GM19025 (cell line): ENCODE measurements around the gene SLAMF7.
"Not testable (repeated sequence)": the region's sequence is repeated elsewhere in the genome, so short reads cannot be mapped to it uniquely, and the experiment has no call there.

ENCODE experiments used
- ATAC-seq: cut with Tn5 transposase; IDR thresholded peaks from one replicate; pipeline ENCODE4 v1.9.1; 2021; ENCODE audit warnings: mild to moderate bottlenecking, low read depth, moderate library complexity; ENCODE audit not compliant: unreplicated experiment

Gene SLAMF7

DNA sequence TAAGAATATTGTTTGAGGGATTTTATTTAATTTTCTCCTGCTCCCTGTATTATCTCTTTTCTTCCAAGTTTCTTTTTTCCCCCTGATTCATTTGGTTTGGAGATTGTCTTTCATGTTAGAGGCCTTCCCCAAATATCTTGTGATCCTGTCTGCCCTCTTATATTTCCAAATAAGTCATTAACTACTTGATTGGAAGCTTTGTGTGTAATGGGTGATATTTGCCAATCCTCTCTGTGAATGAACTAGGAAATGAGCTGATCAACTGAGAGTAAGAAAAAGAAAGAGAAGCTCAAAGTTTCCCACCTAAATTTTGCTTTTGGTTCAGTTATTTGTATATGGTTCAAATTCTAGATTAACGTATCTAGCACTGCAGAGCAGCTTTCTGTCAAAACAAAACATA lies 33.3 kb downstream of the SLAMF7 start:
- ATAC-seq = no peak

DNA sequence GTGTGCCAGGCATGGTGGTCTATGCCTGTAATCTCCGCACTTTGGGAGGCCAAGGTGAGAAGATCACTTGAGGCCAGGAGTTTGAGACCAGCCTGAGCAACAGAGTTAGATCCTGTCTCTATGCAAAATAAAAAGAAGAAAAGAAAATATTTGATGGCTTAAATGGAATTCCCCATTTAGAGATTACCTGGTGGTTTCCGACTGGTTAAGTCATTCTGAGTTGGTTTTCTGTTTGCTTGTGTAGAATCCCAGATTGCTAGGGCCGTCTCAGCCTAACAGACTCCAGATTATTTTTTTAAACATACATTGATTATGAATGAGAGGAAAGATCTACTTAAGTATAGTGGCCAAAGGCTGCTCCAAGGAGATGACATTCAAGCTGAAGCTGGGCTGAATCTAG lies 34.0 kb downstream of the SLAMF7 start:
- ATAC-seq = no peak

DNA sequence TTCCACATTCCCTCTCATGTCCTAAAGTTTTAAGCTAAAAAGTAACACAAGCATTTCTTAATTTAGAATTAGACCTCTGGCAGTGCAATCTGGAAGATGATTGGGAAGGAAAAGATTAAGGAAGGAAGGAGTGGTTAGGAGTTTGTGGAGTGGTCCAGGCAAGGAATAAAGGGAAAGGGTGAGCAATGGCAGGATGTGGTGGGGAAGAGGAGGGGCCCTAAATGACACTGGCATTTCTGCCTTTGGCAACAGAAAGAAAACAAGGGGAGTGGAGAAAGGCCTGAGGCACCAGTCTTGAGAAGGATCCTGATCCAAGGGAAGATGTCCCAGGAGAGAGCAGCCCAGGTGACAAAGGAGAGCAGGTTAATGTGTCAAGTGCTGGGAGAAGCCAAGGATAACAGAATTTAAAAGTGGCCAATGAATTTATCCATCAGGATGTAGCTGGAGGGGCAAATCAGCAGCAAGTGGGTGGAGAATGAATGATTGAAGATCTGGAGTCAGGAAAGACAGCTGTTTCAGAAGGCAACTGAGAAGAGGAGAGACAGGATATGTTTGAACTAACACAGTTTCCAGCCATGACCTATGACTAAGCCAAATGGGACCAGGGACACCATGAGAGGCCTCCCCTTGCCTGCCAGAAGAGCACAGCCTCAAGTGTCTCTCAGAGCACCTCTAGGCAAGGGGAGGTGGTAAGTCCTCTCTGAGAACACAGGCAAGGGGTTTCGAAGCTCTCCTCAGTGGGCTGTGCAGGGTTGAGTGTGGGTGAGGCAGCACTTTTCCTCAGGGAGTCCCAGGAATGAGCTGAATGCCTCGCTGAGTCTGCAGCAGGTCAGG lies 36.1 kb downstream of the SLAMF7 start:
- ATAC-seq = no peak

DNA sequence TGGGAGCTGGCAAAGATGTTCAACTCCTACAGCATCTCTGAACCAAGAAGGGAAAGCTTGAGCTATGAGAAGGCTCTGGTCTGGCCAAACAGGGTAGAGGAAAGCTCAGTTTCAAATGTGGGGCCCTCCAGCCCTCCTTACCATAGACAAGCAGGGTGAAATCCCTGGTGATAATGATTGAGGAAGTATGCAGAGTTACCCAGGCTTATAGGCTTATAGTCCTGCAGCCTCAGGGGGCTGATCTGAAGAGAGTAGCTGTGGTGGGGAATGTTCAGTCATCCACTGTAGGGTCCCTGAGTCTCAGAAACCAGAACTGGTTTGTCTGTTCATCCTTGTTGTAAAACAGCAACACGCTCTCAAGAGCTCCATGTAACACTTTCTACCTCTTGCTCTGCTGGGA lies 37.1 kb downstream of the SLAMF7 start:
- ATAC-seq = no peak

DNA sequence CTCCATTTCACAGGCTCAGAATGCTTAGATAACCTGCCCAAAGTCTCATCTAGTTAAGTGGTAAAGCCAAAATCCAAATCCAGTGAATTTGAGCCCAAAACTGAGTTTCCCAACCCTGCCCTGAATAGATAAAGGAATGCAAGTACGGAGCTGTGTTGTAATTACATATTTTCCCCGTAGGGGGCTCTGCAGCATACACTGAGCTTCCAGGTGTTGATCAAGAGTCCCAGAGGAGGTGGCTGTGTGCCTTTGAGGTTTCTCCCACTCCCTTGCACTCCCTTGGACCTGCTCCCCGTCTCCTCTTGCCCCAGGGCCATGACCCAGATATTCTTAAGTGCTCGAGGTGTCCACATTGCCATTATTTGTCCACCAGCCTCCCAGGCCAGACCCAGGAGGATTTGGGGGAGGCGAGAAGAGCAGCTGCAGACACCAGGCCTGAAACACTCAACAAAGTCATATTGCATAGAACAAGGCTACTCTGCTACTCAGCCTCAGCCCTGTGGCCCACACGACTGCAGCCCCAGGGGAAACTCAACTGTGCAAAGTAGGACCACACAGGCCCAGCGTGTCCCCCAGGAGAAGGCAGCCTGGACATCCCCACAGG lies 38.5 kb downstream of the SLAMF7 start:
- no peak for ATAC-seq

DNA sequence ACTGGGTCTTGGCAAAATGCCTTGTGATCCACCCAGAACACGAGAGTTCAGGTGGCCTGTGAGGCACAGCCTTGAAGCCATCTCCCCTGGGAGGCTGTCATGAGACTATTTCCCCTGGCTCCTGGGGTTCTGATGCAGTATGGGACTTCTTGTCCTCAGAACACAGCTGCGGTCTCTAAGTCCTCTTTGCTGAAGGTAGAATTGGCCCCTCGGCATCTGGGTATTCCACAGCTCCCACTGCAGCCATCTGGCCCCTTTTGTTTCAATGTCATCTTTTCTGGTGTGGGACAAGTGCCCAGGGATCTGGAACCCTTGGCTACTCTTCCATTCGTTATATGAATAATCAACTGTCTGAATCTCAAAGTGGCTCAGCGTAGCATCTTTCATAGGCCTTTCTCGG lies 39.9 kb downstream of the SLAMF7 start:
- ATAC-seq = no peak

DNA sequence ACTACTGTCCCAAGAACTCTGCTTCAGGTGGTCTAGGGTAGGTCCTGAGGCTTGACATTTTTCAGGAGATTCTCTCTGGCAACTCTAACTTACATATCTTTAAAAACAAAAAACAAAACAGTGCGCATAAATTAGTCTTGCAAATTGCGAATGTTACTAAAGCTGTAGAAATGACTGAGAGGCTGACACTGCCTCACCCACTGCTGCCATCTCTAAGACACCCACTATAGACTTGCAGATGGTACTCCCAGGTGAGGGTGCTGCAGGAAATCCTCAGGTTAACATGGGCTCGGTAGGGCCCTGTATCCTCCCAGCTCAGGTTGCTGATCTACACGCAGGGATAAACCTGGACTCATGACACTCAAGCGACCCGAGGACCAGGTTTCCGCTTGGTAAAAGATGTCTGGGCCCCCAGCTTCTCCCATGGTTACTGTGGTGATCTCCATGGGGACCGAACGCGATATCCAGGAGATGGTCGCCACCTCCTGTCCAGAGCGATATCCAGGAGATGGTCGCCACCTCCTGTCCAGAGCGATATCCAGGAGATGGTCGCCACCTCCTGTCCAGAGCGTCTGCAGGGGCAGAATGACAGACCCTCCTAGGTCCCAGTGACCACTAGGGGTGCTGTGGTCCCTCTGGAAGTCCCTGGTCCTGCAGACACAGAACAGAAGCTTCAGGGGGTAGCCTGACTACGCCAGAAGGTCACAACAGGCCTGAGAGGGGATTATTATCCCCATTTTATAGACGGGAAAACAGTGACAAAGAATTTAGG lies 40.8 kb downstream of the SLAMF7 start:
- no peak for ATAC-seq

DNA sequence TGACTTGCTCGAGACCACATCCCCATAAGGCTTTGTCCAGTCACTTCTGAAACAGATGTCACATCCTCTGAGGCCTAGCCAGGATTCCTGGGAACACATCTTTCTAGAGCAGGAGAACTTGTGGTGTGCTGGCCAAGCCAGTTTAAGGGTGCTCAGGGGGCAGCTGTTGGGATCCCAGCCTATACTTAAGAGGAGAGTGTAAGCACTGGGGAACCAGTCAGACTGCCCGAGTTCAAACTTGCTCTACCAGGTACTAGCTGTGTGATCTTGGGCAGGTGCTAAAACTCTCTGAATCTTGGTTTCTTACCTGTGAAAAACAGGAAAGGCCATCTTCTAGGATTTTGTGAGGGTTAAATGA lies 41.3 kb downstream of the SLAMF7 start:
- no peak for ATAC-seq

DNA sequence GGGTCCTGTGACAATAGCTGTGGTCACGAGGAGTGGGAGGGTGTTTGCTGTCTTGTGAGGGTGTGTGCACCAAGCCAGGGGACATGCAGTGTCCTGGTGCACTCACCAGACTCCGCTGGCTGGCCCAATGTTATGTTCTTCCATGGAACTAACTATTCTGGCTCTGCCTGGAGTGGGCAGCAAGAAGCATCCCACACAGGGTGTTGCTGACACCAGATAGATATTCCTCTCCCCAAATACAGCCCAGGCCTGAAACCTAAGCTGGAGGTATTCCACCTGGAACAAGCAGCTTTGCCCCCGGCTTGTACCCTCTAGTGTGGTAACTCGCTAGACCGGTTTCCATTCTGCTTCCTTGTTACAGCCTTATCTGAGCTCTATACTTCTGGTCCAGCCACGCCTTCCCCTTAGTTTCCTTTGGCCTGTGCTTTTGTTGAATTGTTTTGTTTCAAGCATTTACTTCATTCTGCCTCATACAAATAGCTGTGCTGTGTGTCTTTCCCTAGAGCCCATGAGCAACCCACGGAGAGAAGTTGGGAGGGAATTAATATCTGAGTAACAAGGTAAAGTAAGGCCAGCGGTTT lies 42.2 kb downstream of the SLAMF7 start:
- ATAC-seq = no peak

DNA sequence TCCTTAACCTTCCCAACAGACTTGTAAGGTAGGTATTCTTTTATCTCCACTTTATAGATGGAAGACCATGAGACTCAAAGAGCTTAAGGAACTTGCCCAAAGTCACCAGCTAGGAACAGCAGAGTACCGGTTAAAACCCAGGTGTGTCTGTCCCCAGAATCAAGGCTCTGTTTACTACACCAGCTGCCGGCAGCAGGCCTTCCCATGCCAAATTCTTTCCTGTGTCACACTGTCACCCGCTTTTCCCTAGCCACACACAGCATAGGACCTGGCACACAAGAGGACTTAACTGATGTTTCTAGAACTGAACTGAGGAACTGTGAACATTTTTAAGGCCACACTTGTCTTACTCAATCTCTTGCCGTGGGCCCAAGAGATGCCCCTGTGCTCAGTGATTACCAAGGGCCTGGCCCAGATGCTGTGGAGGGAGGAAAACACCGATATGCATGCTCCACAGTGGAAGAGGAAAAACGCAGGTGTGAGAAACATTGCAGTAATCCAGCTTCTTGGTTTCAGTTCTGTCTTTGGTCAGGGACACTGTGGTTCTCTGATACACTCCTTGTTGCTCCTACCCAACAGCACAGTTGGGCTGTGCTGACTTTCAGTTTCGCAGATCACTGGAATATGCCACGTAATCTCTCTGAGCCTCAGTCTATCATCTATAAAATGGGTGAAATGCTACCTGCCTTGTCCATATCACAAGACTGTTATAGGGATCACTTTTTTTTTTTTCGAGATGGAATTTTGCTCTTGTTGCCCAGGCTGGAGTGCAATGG lies 43.1 kb downstream of the SLAMF7 start:
- peak; percentile 91 for ATAC-seq

DNA sequence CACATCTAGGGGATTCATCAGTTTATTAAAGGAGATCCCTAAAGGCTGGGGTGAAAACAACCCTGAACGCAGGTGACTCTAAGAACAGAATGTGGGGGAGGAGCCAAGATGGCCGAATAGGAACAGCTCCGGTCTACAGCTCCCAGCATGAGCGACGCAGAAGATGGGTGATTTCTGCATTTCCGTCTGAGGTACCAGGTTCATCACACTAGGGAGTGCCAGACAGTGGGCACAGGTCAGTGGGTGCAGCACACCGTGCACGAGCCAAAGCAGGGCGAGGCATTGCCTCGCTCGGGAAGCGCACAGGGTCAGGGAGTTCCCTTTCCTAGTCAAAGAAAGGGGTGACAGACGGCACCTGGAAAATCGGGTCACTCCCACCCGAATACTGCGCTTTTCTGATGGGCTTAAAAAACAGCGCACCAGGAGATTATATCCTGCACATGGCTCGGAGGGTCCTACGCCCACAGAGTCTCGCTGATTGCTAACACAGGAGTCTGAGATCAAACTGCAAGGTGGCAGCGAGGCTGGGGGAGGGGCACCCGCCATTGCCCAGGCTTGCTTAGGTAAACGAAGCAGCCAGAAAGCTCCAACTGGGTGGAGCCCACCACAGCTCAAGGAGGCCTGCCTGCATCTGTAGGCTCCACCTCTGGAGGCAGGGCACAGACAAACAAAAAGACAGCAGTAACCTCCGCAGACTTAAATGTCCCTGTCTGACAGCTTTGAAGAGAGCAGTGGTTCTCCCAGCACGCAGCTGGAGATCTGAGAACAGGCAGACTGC lies 44.1 kb downstream of the SLAMF7 start:
- not testable (repeated sequence) for ATAC-seq

DNA sequence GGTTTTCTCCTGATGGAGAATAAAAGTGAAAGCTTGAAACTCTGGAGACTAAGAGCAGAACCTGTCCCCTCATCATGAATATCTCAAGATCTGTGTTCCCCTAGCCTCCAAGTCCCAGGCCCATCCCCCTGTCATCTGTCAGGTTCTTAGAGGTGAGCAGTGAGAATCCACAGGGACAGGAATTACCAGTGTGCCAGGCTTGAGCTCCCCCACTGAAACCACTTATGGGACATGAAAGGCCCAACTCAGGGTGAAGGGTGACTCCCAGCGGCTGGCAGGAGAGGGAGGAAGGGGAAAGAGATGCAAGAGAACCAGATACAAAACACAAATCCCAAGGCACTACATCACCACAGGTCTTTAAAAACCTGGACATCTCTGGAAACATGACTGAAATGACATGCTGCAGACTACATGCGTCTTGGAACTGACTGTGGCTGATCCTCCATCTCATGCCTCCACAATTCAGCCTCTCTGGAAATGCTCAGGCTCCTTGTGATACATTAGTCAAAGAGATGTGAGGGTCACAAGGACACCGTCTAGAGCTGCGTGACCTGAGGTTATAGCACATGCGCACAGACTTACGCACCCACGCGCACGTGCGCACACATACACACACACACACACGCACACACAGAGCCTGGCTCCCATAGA lies 50.1 kb downstream of the SLAMF7 start:
- ATAC-seq = no peak

DNA sequence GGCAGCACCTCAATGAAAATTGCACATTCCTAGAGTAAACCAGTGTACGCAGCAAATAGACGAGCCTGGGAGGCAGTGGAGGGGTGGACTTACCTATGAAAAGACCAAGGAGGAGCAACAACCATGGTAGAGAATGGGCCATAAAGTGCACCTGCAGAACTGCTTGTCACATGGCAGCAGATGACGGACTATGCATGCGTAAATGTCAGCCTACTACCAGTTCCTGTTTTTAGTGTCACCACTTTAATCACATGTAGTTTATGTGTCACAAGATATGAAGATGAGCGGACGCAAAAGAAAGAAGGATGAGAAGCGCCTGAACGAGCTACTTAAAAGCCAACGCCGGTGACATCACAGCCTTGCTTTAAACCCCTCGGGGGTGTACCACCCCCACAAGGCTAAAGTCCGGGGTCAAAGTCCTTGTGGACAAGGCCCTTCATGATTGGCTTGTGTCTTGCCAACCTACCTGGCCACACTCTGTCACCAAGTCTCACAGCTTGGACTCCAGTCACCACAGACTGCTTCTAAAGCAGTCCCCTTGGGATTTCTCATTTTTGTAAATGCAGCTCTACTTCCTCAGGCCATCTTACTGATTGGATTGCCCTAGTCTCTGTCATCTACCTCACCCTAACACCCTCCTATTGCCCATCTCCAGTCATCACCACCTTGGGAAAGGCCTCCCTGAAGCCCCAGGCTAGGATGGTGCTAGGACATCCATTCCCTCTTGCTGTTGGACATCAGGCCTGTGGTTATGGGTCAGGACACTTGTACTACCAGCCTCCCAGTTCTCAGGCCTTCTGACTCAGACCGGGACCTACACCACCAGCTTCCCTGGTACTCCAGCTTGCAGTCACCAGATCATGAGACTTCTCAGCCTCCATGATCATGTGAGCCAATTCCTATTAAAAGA lies 50.9 kb downstream of the SLAMF7 start:
- ATAC-seq = peak; percentile 85

DNA sequence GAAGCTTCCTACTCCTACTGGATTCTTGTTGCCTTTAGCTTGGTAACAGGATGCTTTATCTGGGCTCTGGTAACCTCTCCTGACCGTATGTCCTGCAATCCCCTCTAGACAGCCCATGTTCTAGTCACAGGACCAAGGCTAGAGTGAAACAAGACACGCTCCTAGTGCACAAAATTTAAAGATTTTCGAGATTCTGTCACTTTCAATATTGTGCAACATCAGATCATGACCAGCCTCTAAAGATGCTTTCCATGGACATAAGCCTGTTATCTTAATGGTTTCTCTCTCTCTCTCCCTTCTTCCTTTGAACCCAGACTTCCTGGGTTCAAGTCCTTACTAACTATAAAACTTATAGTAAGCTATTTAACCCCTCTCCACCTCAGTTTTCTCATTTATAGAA lies 55.3 kb downstream of the SLAMF7 start:
- no peak for ATAC-seq

DNA sequence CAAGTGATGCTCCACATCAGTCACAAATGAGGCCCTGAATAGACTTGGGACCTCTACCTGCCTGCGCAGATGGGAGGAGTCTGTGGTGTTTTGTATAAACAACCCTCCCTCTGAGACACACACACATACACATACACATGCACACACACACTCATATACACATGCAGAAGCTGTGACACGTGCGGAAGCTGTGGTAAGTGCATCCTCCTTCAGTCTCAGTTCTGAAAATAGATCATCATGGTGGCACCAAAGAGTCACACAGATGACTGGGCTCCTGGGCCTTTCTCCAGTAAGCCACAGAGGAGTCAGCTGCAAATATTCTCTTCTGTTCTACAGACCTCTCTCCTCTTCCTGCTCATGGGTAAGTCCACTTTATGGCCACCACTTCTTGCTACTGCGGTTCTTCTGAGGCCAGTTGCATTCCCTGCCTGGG lies 56.9 kb downstream of the SLAMF7 start, which contains the start of gene LY9:
TSS of gene LY9 (plus strand) at position 224 of the 433 bp plus-strand sequence. CDS start at position 238, 14 bp downstream.
- peak; percentile 67 for ATAC-seq

DNA sequence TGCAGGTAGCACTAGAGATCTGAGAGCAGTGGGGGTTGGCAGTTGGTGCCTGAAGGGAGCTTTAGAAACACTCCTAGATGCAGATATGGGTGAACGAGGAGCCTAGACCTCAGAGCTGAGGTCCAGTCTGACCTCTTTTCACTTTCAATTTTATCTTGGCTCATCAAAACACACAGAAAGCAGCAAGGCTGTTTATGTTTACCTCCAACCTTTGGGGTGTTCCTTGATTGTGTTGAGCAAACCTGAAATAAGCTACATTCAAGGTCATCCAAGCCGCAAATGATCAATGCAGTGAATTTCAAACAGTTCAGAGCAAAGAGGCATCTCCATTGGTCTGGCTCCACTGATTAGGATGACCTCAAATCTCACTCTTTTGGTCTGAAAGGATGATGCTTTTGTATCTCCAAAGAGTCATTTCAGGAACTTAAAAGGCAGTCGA lies 58.2 kb downstream of the SLAMF7 start:
- no peak for ATAC-seq

DNA sequence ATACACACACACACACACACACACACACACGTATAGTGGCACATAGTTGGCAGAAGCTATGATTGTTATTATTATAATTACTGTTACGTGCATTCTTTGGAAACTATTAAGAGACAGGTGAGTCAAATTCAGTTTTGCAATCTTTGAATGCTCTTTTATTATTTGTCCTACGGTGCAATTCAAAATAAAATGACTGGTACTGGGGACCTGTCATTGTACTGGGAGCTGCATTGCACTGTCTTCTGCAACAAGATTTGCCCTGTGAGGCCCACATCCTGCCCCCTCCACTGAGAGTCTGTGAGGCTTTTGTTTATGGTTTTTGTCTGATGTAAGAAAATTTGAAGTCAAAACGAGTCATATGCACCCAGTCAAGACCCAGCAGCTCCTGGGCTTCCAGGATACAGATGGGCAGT lies 58.8 kb downstream of the SLAMF7 start:
- no peak for ATAC-seq

DNA sequence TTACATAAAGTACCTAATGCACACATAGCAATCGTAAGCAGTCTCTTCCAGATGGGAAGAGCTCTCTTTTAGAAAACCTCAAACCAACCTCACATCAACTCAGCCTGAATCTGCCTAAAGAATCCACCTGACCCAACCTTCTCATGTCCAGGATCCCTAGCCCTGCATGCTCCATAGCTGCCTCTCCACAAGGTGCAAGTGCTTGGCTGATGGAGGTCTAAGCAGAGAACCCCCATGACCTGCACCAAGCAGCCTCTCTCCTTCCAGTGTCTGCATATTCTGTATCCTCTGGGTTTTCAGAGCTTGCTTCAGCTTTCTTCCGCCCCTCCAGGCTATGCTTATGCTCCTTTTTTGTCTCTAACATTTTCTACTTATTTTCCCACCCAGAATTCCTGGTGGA lies 59.4 kb downstream of the SLAMF7 start:
- no peak for ATAC-seq
